T-cell (primary cell): ENCODE measurements around the gene CALD1. TPM values are rescaled to one million over a fixed set of nuclear protein-coding genes. Genes with fewer than 3 reads are reported as not detected.

Source experiments
- ATAC-seq, 4 experiments: fragments of 200-7000 bp in 3 of 4; fragments of 150-1000 bp in 1 of 4; cut with Tn5 transposase; replicated peaks in 1 of 4; 1 replicate in 3 of 4; 2 replicates in 1 of 4; pipeline ENCODE4 v1.10.0; 2021; ENCODE audit warnings: moderate library complexity in 3 of 4, mild to moderate bottlenecking in 2 of 4, moderate number of reproducible peaks in 1 of 4
- CTCF ChIA-PET, 2 donors: fragments of 300-600 bp; sonication (Branson Sonifier 250); formaldehyde crosslinking; loops; one replicate each; lab custom pipeline; 2022; ENCODE audit warnings: antibody characterized with exemption in 2 of 2; lab: Charles Lee
- POLR2A ChIA-PET, 2 donors: fragments of 300-600 bp; sonication (Branson Sonifier 250); formaldehyde crosslinking; loops; one replicate each; lab custom pipeline; 2022; ENCODE audit warnings: antibody characterized with exemption in 2 of 2; lab: Charles Lee
- DNase-seq, 35 experiments: peaks; one replicate each; pipeline versions ENCODE4 v3.0.0 to v3.0.0-alpha.2; 2013 to 2023
- H3K27ac ChIP-seq: one replicate; pipeline ENCODE4 v1.5.1; 2013; ENCODE audit warnings: low read length
- H3K27me3 ChIP-seq, 2 experiments: replicated peaks in 1 of 2; 1 replicate in 1 of 2; 2 replicates in 1 of 2; pipeline versions ENCODE4 v1.6.1 to v1.7.0; 2013; ENCODE audit warnings: low read length in 1 of 2, mixed read lengths in 1 of 2; ENCODE audit not compliant: control insufficient read depth in 2 of 2, insufficient read depth in 2 of 2; ENCODE audit errors: extremely low read depth in 1 of 2
- H3K36me3 ChIP-seq, 2 donors: 1 replicate in 1 of 2; 2 replicates in 1 of 2; pipeline versions ENCODE4 v1.6.1 to v1.7.0; 2013; ENCODE audit warnings: low read length in 1 of 2; ENCODE audit not compliant: control insufficient read depth in 2 of 2, insufficient read depth in 1 of 2; ENCODE audit errors: extremely low read depth in 1 of 2
- H3K4me1 ChIP-seq, 2 experiments: 1 replicate in 1 of 2; 2 replicates in 1 of 2; pipeline versions ENCODE4 v1.6.1 to v1.7.0; 2013; ENCODE audit warnings: low read length in 2 of 2, mixed read lengths in 1 of 2; ENCODE audit not compliant: insufficient read depth in 2 of 2, control insufficient read depth in 1 of 2; ENCODE audit errors: extremely low read depth in 1 of 2
- H3K4me3 ChIP-seq, 2 donors: 1 replicate in 1 of 2; 2 replicates in 1 of 2; pipeline versions ENCODE4 v1.5.1 to v1.7.0; 2013; ENCODE audit warnings: mild to moderate bottlenecking in 2 of 2, low read length in 1 of 2, moderate library complexity in 1 of 2; ENCODE audit not compliant: control insufficient read depth in 1 of 2; ENCODE audit errors: extremely low read depth in 1 of 2
- H3K9me3 ChIP-seq: 2 replicates; pipeline ENCODE4 v1.7.0; 2013
- H3K27ac Mint-ChIP-seq, 2 donors: one replicate each; pipeline ENCODE4 v1.8.0; 2020 to 2021; ENCODE audit warnings: mild to moderate bottlenecking in 2 of 2, mixed read lengths in 2 of 2
- H3K27me3 Mint-ChIP-seq, 2 donors: one replicate each; pipeline ENCODE4 v1.8.0; 2021 to 2022; ENCODE audit warnings: mixed read lengths in 2 of 2
- H3K36me3 Mint-ChIP-seq: one replicate; pipeline ENCODE4 v1.8.0; 2021; ENCODE audit warnings: mixed read lengths
- H3K4me1 Mint-ChIP-seq, 3 donors: one replicate each; pipeline ENCODE4 v1.8.0; 2020 to 2022; ENCODE audit warnings: mixed read lengths in 3 of 3, mild to moderate bottlenecking in 1 of 3
- H3K4me3 Mint-ChIP-seq, 3 donors: one replicate each; pipeline ENCODE4 v1.8.0; 2020 to 2022; ENCODE audit warnings: mild to moderate bottlenecking in 3 of 3, mixed read lengths in 3 of 3, moderate library complexity in 3 of 3
- H3K9me3 Mint-ChIP-seq, 3 donors: one replicate each; pipeline ENCODE4 v1.8.0; 2020 to 2022; ENCODE audit warnings: mixed read lengths in 3 of 3
- WGBS: methylation state at CpG from one replicate; pipeline ENCODE4 v1.1.5; 2013; ENCODE audit warnings: missing lambda C conversion rate; ENCODE audit not compliant: insufficient coverage; 5-methylcytosine and 5-hydroxymethylcytosine counted together
- total RNA-seq, 35 experiments: library from RNA in 6 of 35; stranded (reverse) in 6 of 35; fragments of 120-200 nt in 1 of 35; gene quantifications; one replicate each; pipeline versions ENCODE4 v1.2.1 to v1.2.4 and lab custom pipeline; 2013 to 2026

Gene CALD1
- total RNA-seq, 5 donors from 2014 or later (not counting 1 experiment from before 2014, with no cell fraction given), result 0.95 to 2.4 (median 1.4) TPM; not detected in 1

GRCh38 chr7:135001390-135002165 lies 222.1 kb downstream of the CALD1 start:
- Mint-ChIP-seq H3K27me3 (no peaks in the 10 kb centered on the region), H3K9me3 (peaks cover under 1% of the 10 kb centered on the region in 3 donors), H3K36me3 (peaks cover 30% of the 10 kb centered on the region), H3K27ac (no peak overlapping the region), H3K4me1 (peaks cover 7 to 12% (median 11%) of the 10 kb centered on the region in 3 donors), H3K4me3 (no peak overlapping the region)
- CTCF ChIA-PET, result no interaction called here
- POLR2A ChIA-PET, result interaction anchor here in 1 of 2 donors (0.6 kb wide), 2 partner anchors 13 to 53 kb away, joined by 3 read pairs; no protein-coding TSS in a partner anchor
- H3K4me1 ChIP-seq, result peaks cover 3 to 6% of the 10 kb centered on the region in 2 experiments
- H3K27me3 ChIP-seq, result no peaks in the 10 kb centered on the region
- no peak overlapping the region for H3K4me3 ChIP-seq
- no peaks in the 10 kb centered on the region for H3K9me3 ChIP-seq
- DNase-seq (no peak), ATAC-seq (no peak)
- no peaks in the 10 kb centered on the region for H3K36me3 ChIP-seq
- WGBS, result 100% methylated on average over 1 of the region's 1 CpG
- H3K27ac ChIP-seq, result no peak overlapping the region

- H3K4me1 ChIP-seq, result no peaks in the 10 kb centered on the region
- peaks cover 5% of the 10 kb centered on the region for H3K36me3 Mint-ChIP-seq
- H3K9me3 Mint-ChIP-seq, result peaks cover 0 to 8% (median 5%) of the 10 kb centered on the region in 3 donors
- DNase-seq (no peak), ATAC-seq (no peak)
- no peak overlapping the region for H3K4me3 Mint-ChIP-seq
- CTCF ChIA-PET, result no interaction called here
- H3K27ac Mint-ChIP-seq, result no peak overlapping the region
- no peak overlapping the region for H3K4me3 ChIP-seq
- H3K9me3 ChIP-seq, result no peaks in the 10 kb centered on the region
- H3K4me1 Mint-ChIP-seq, result no peaks in the 10 kb centered on the region
- POLR2A ChIA-PET, result interaction anchor here in 1 of 2 donors (0.5 kb wide), 1 partner anchor 112 kb away, joined by 3 read pairs; no protein-coding TSS in a partner anchor
- H3K27me3 Mint-ChIP-seq, result no peaks in the 10 kb centered on the region
- H3K27ac ChIP-seq, result no peak overlapping the region
- H3K36me3 ChIP-seq, result no peaks in the 10 kb centered on the region
- no peaks in the 10 kb centered on the region for H3K27me3 ChIP-seq
These were observed 232.8 kb downstream of the CALD1 start for GRCh38 chr7:135012229-135012628.

Other genes starting within 250 kb of the CALD1 start
- not detected for gene AKR1B15, start 230.5 kb upstream of the CALD1 start, total RNA-seq
- 10 to 100 TPM; 16.4 to 20.3 (median 18.3) TPM for gene BPGM, start 132.8 kb upstream of the CALD1 start, total RNA-seq
- 1 to 10 TPM; 2.5 to 6.7 (median 3.5) TPM for gene AGBL3, start 206.9 kb downstream of the CALD1 start, total RNA-seq